Endothelial cell of umbilical vein (primary cell): ENCODE measurements around the gene TENM4. TPM values are rescaled to one million over a fixed set of nuclear protein-coding genes. Genes with fewer than 3 reads are reported as not detected.

Experiments used
- BruUV-seq: library from RNA; stranded (reverse); fragments of 400-500 nt; replicated peaks from 2 replicates; lab custom pipeline; 2021; lab: Mats Ljungman, UMichigan
- CTCF ChIA-PET: fragments of 300-600, 350-600 bp; sonication (Branson Sonifier 250); formaldehyde crosslinking; loops from one replicate; lab custom pipeline; 2021; ENCODE audit warnings: antibody characterized with exemption, inconsistent platforms; lab: Charles Lee
- POLR2A ChIA-PET: fragments of 300-600, 350-600 bp; sonication (Branson Sonifier 250); formaldehyde crosslinking; loops from one replicate; lab custom pipeline; 2021; ENCODE audit warnings: antibody characterized with exemption, inconsistent platforms; lab: Charles Lee
- DNase-seq: peaks from one replicate; pipeline ENCODE4 v3.0.0-alpha.2; 2011; ENCODE audit warnings: low read depth, low spot score
- FAIRE-seq: peaks from 2 replicates; lab custom pipeline; 2011; peaks lifted over from hg19 to GRCh38; lab: Jason Lieb, UNC
- H2AFZ ChIP-seq: 2 replicates; pipeline ENCODE4 v1.6.0; 2012; ENCODE audit warnings: low read depth, low read length, control low read depth, inconsistent platforms
- H3K27ac ChIP-seq: 2 replicates; pipeline ENCODE4 v1.5.1; 2011; ENCODE audit warnings: low read depth, mild to moderate bottlenecking, control low read depth, low read length, moderate library complexity; ENCODE audit not compliant: insufficient read depth
- H3K27me3 ChIP-seq, 2 experiments: 2 replicates each; pipeline versions ENCODE4 v1.6.0 to v1.6.1; 2011; ENCODE audit warnings: low read length in 2 of 2, mixed read lengths in 1 of 2; ENCODE audit not compliant: control insufficient read depth in 2 of 2, insufficient read depth in 2 of 2
- H3K36me3 ChIP-seq, 2 experiments: 2 replicates in 1 of 2; 3 replicates in 1 of 2; pipeline ENCODE4 v1.5.1; 2011; ENCODE audit warnings: low read length in 2 of 2, mild to moderate bottlenecking in 1 of 2, moderate library complexity in 1 of 2; ENCODE audit not compliant: control insufficient read depth in 2 of 2, insufficient read depth in 2 of 2; ENCODE audit errors: extremely low read depth in 1 of 2
- H3K4me1 ChIP-seq: 3 replicates; pipeline ENCODE4 v1.5.1; 2011; ENCODE audit warnings: mild to moderate bottlenecking, low read length; ENCODE audit not compliant: control insufficient read depth, insufficient read depth; ENCODE audit errors: extremely low read depth
- H3K4me2 ChIP-seq: 2 replicates; pipeline ENCODE4 v1.6.1; 2011; ENCODE audit warnings: low read length, control low read depth, mixed read lengths; ENCODE audit not compliant: insufficient read depth
- H3K4me3 ChIP-seq, 3 experiments: fragments of 200-600 bp in 1 of 3; sonication (generic), shearing (Covaris generic) in 1 of 3; replicated peaks in 1 of 3; 2 replicates each; pipeline ENCODE4 v1.5.1; 2011 to 2016; ENCODE audit warnings: control low read depth in 3 of 3, low read length in 3 of 3, mild to moderate bottlenecking in 2 of 3, inconsistent platforms in 1 of 3, low read depth in 1 of 3, moderate library complexity in 1 of 3; ENCODE audit not compliant: insufficient read depth in 1 of 3
- H3K79me2 ChIP-seq: 2 replicates; pipeline ENCODE4 v1.6.0; 2012; ENCODE audit warnings: low read length, inconsistent platforms; ENCODE audit not compliant: control insufficient read depth, insufficient read depth
- H3K9ac ChIP-seq: replicated peaks from 2 replicates; pipeline ENCODE3; 2011; ENCODE audit warnings: low read length, control low read depth; ENCODE audit not compliant: insufficient read depth; ENCODE audit errors: extremely low read depth
- H3K9me1 ChIP-seq: replicated peaks from 3 replicates; pipeline ENCODE4 v1.6.0; 2011; ENCODE audit warnings: mild to moderate bottlenecking, low read length; ENCODE audit not compliant: control insufficient read depth, insufficient read depth; ENCODE audit errors: extremely low read depth
- H3K9me3 ChIP-seq: replicated peaks from 2 replicates; pipeline ENCODE4 v1.5.1; 2012; ENCODE audit warnings: low read length, inconsistent platforms; ENCODE audit not compliant: control insufficient read depth, insufficient read depth
- H4K20me1 ChIP-seq: replicated peaks from 2 replicates; pipeline ENCODE3; 2011; ENCODE audit warnings: mild to moderate bottlenecking, low read length; ENCODE audit not compliant: control insufficient read depth, insufficient read depth; ENCODE audit errors: extremely low read depth
- EZH2 ChIP-seq: IDR thresholded peaks from 2 replicates; pipeline ENCODE4 v1.6.1; 2012; ENCODE audit warnings: borderline replicate concordance, low read depth, mild to moderate bottlenecking, moderate library complexity, low read length, inconsistent platforms; ENCODE audit not compliant: severe bottlenecking
- FOS ChIP-seq: IDR thresholded peaks from 2 replicates; pipeline ENCODE4 v1.6.1; 2011; ENCODE audit warnings: mild to moderate bottlenecking, low read length, moderate library complexity, borderline replicate concordance; ENCODE audit not compliant: insufficient read depth
- GATA2 ChIP-seq: IDR thresholded peaks from 2 replicates; pipeline ENCODE4 v1.7.0; 2011; ENCODE audit warnings: low read depth, mild to moderate bottlenecking, moderate library complexity, mixed read lengths, low read length; ENCODE audit not compliant: insufficient read length, insufficient read depth
- JUN ChIP-seq: IDR thresholded peaks from 2 replicates; pipeline ENCODE4 v1.6.1; 2011; ENCODE audit warnings: borderline replicate concordance, low read depth; ENCODE audit not compliant: insufficient read length, insufficient read depth
- MYC ChIP-seq: IDR thresholded peaks from one replicate; pipeline ENCODE4 v1.6.1; 2011; ENCODE audit warnings: mild to moderate bottlenecking, low read depth, low read length
- POLR2A ChIP-seq: IDR thresholded peaks from 2 replicates; pipeline ENCODE4 v1.6.1; 2012; ENCODE audit warnings: low read depth, mild to moderate bottlenecking, control low read depth, low read length
- POLR2AphosphoS5 ChIP-seq: IDR thresholded peaks from 2 replicates; pipeline ENCODE4 v1.6.1; 2012; ENCODE audit warnings: low read depth, mild to moderate bottlenecking, control low read depth, low read length, moderate library complexity; ENCODE audit not compliant: insufficient read depth
- dilution Hi-C: fragments of 300-500 bp; cut with MboI; formaldehyde crosslinking; loops from one replicate; pipeline ENCODE4 v1.15.0; 2019; ENCODE audit warnings: low sequenced_read_pairs; ENCODE audit not compliant: extremely low pct_ligation_motif_present
- intact Hi-C: fragments of 100-400 bp; cut with micrococcal nuclease; formaldehyde crosslinking; loops from one replicate; pipeline ENCODE4 v1.10.0; 2022
- polyA plus RNA-seq, 4 experiments: library from polyadenylated mRNA; depleted of rRNA in 3 of 4; stranded (reverse) in 3 of 4; unstranded in 1 of 4; fragments of >200 nt; gene quantifications; 2 replicates each; pipeline versions ENCODE4 v1.2.1 to v1.2.3, GENCODE V29; 2011 to 2012; ENCODE audit warnings: missing spikeins in 1 of 4
- total RNA-seq: library from RNA; stranded (reverse); gene quantifications from 2 replicates; pipeline ENCODE4 v1.2.3, GENCODE V29; 2021
- TF ChIP-seq, protein P1 (sequence below), 2 donors: IDR thresholded peaks; 1 replicate in 1 of 2; 2 replicates in 1 of 2; pipeline ENCODE4 v1.5.1; 2011; ENCODE audit warnings: low read length in 2 of 2, mild to moderate bottlenecking in 2 of 2, moderate library complexity in 2 of 2, control low read depth in 1 of 2, inconsistent platforms in 1 of 2, low read depth in 1 of 2; ENCODE audit not compliant: insufficient read depth in 1 of 2; ENCODE audit errors: extremely low read depth in 1 of 2
- TF ChIP-seq, protein P2 (sequence below): IDR thresholded peaks from 2 replicates; pipeline ENCODE4 v1.6.1; 2011; ENCODE audit not compliant: insufficient read depth, insufficient read length

TENM4 gene
- total and polyA plus RNA-seq, 2 donors (not counting 3 experiments of a cell fraction or from before 2014, with no cell fraction given): 0.06 to 0.27 TPM

DNA sequence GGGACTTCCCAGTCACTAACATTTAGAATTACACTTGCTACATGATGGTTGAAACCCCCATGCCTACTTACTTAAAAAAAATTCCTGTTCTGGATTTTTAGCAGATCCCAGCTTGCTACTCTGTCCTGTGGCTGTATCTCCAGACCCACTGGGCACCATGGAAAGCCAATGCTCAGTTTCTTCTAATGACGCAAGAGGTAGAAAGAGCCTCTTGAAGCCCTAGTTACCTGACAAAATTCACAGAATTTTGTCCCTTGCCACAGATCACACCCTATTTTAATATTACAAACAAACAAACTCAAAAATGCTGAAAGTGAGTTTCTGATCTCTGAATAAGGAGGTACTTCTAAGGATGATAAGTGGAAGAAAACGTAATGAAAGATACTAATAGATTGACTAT is 24.3 kb upstream of the TENM4 start:
- BruUV-seq: no TSS peak
- H3K9me1 ChIP-seq: no peaks in the 10 kb centered on the region
- H3K27me3 ChIP-seq: no peaks in the 10 kb centered on the region
- no peak overlapping the region for H3K4me3 ChIP-seq
- dilution Hi-C loops (no loop called here), intact Hi-C loops (no loop called here)
- H3K9me3 ChIP-seq: no peaks in the 10 kb centered on the region
- no peak overlapping the region for H2AFZ ChIP-seq
- H4K20me1 ChIP-seq: no peaks in the 10 kb centered on the region
- FAIRE-seq (no peak), DNase-seq (no peak)
- H3K9ac ChIP-seq: no peak overlapping the region
- ChIA-PET CTCF (no interaction called here), POLR2A (no interaction called here)
- H3K4me2 ChIP-seq: no peak overlapping the region
- no peak overlapping the region for H3K27ac ChIP-seq
- no peaks in the 10 kb centered on the region for H3K36me3 ChIP-seq
- no peaks in the 10 kb centered on the region for H3K79me2 ChIP-seq
- no peaks in the 10 kb centered on the region for H3K4me1 ChIP-seq
- no peak for TF ChIP-seq GATA2
- TF ChIP-seq, protein P1, sequence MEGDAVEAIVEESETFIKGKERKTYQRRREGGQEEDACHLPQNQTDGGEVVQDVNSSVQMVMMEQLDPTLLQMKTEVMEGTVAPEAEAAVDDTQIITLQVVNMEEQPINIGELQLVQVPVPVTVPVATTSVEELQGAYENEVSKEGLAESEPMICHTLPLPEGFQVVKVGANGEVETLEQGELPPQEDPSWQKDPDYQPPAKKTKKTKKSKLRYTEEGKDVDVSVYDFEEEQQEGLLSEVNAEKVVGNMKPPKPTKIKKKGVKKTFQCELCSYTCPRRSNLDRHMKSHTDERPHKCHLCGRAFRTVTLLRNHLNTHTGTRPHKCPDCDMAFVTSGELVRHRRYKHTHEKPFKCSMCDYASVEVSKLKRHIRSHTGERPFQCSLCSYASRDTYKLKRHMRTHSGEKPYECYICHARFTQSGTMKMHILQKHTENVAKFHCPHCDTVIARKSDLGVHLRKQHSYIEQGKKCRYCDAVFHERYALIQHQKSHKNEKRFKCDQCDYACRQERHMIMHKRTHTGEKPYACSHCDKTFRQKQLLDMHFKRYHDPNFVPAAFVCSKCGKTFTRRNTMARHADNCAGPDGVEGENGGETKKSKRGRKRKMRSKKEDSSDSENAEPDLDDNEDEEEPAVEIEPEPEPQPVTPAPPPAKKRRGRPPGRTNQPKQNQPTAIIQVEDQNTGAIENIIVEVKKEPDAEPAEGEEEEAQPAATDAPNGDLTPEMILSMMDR (IDR thresholded peaks at IDR 0.05; ENCODE audit: extremely low read depth in 1 of 2, insufficient read depth in 1 of 2, low read depth in 1 of 2, low read length in 2 of 2): no peak
- no peak for TF ChIP-seq FOS
- TF ChIP-seq MYC: no peak
- no peak for TF ChIP-seq JUN
- TF ChIP-seq EZH2: no peak
- no peak for TF ChIP-seq POLR2A
- TF ChIP-seq, protein P2, sequence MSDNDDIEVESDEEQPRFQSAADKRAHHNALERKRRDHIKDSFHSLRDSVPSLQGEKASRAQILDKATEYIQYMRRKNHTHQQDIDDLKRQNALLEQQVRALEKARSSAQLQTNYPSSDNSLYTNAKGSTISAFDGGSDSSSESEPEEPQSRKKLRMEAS: no peak
- no peak for TF ChIP-seq POLR2AphosphoS5
